HCT116 (cell line): ENCODE data around the gene USP10. TPM values are rescaled to one million over a fixed set of nuclear protein-coding genes. Genes with fewer than 3 reads are reported as not detected.

ENCODE experiments used
- ATAC-seq: fragments of 200-7000 bp; cut with Tn5 transposase; 2 replicates; pipeline ENCODE4 v1.9.1; 2020; ENCODE audit warnings: mild to moderate bottlenecking, moderate library complexity
- BruUV-seq: library from RNA; stranded (reverse); fragments of 400-500 nt; replicated peaks from 2 replicates; lab custom pipeline; 2021; lab: Mats Ljungman, UMichigan
- CTCF ChIA-PET: fragments of 300-600 bp; sonication (Branson Sonifier 250); formaldehyde crosslinking; loops from one replicate; lab custom pipeline; 2021; ENCODE audit warnings: antibody characterized with exemption; lab: Charles Lee
- POLR2A ChIA-PET: fragments of 300-600, 350-600 bp; sonication (Branson Sonifier 250); formaldehyde crosslinking; loops from one replicate; lab custom pipeline; 2021; ENCODE audit warnings: antibody characterized with exemption; lab: Charles Lee
- RAD21 ChIA-PET, 2 experiments: fragments of 300-600 bp; sonication (Branson Sonifier 250); formaldehyde crosslinking; loops; one replicate each; lab custom pipeline; 2023; ENCODE audit warnings: low total read pairs in 2 of 2; ENCODE audit not compliant: uncharacterized antibody in 2 of 2, unreplicated experiment in 2 of 2, low non-redundant PET in 1 of 2; lab: Charles Lee
- DNase-seq: peaks from one replicate; pipeline ENCODE4 v3.0.0-alpha.2; 2010; ENCODE audit warnings: low read depth, low spot score
- H2AFZ ChIP-seq: fragments of 200-600 bp; shearing (Covaris generic), sonication (generic); 2 replicates; pipeline ENCODE4 v1.6.1; 2017; ENCODE audit warnings: low read depth, mixed run types, mixed read lengths, antibody characterized with exemption, low read length; ENCODE audit not compliant: poor library complexity, severe bottlenecking
- H3K27ac ChIP-seq: 2 replicates; pipeline ENCODE4 v1.5.1; 2012; ENCODE audit warnings: low read depth, low read length
- H3K27me3 ChIP-seq: fragments of 200-600 bp; sonication (generic); 2 replicates; pipeline ENCODE4 v1.6.1; 2016; ENCODE audit warnings: mixed run types, low read length, mixed read lengths; ENCODE audit not compliant: insufficient read depth
- H3K36me3 ChIP-seq, 2 experiments: fragments of 200-500 bp in 1 of 2; fragments of 200-600 bp in 1 of 2; sonication (Bioruptor generic) in 1 of 2; sonication (generic) in 1 of 2; 2 replicates each; pipeline versions ENCODE4 v1.5.1 to v1.6.1; 2014 to 2016; ENCODE audit warnings: low read length in 2 of 2, inconsistent platforms in 1 of 2, mixed read lengths in 1 of 2, mixed run types in 1 of 2; ENCODE audit not compliant: insufficient read depth in 2 of 2, control insufficient read depth in 1 of 2
- H3K4me1 ChIP-seq, 2 experiments: fragments of 200-600 bp in 1 of 2; sonication (generic) in 1 of 2; 2 replicates each; pipeline versions ENCODE4 v1.5.1 to v1.6.1; 2012 to 2017; ENCODE audit warnings: low read length in 2 of 2, inconsistent platforms in 1 of 2, mild to moderate bottlenecking in 1 of 2, mixed read lengths in 1 of 2, mixed run types in 1 of 2, moderate library complexity in 1 of 2; ENCODE audit not compliant: insufficient read depth in 2 of 2, control insufficient read depth in 1 of 2
- H3K4me2 ChIP-seq: fragments of 200-600 bp; sonication (generic); 2 replicates; pipeline ENCODE4 v1.6.1; 2017; ENCODE audit warnings: mixed run types, low read length, mixed read lengths
- H3K4me3 ChIP-seq, 2 experiments: fragments of 200-600 bp in 1 of 2; sonication (generic) in 1 of 2; replicated peaks in 1 of 2; 2 replicates each; pipeline ENCODE4 v1.5.1; 2011 to 2016; ENCODE audit warnings: low read length in 2 of 2, control low read depth in 1 of 2, low read depth in 1 of 2, mild to moderate bottlenecking in 1 of 2, mixed read lengths in 1 of 2, mixed run types in 1 of 2
- H3K79me2 ChIP-seq: fragments of 200-600 bp; sonication (generic); 2 replicates; pipeline ENCODE4 v1.6.1; 2017; ENCODE audit warnings: mild to moderate bottlenecking, mixed run types, low read length, moderate library complexity, mixed read lengths; ENCODE audit not compliant: insufficient read depth
- H3K9ac ChIP-seq: fragments of 200-600 bp; sonication (generic); 2 replicates; pipeline ENCODE4 v1.6.1; 2016; ENCODE audit warnings: low read length, mixed read lengths
- H3K9me2 ChIP-seq: fragments of 200-600 bp; sonication (generic), shearing (Covaris generic); 2 replicates; pipeline ENCODE4 v1.6.1; 2017; ENCODE audit warnings: mixed run types, mild to moderate bottlenecking, moderate library complexity; ENCODE audit not compliant: insufficient read depth
- H3K9me3 ChIP-seq, 2 experiments: fragments of 200-500 bp in 1 of 2; fragments of 200-600 bp in 1 of 2; sonication (Bioruptor generic) in 1 of 2; sonication (generic) in 1 of 2; 2 replicates each; pipeline ENCODE4 v1.6.1; 2014 to 2017; ENCODE audit warnings: low read length in 2 of 2, mixed read lengths in 2 of 2, inconsistent platforms in 1 of 2, low read depth in 1 of 2, mild to moderate bottlenecking in 1 of 2, mixed run types in 1 of 2, moderate library complexity in 1 of 2; ENCODE audit not compliant: control insufficient read depth in 1 of 2, insufficient read depth in 1 of 2
- H4K20me1 ChIP-seq: fragments of 200-600 bp; sonication (generic), shearing (Covaris generic); 2 replicates; pipeline ENCODE4 v1.6.1; 2017; ENCODE audit warnings: mixed run types, mild to moderate bottlenecking, moderate library complexity; ENCODE audit not compliant: insufficient read depth
- ATF3 ChIP-seq: IDR thresholded peaks from 2 replicates; pipeline ENCODE4 v1.6.1; 2012
- CBX3 ChIP-seq: IDR thresholded peaks from 2 replicates; pipeline ENCODE4 v1.6.1; 2012; ENCODE audit warnings: low read depth
- CEBPB ChIP-seq: IDR thresholded peaks from 2 replicates; pipeline ENCODE4 v1.6.1; 2012; ENCODE audit warnings: low read depth
- ELF1 ChIP-seq: IDR thresholded peaks from 2 replicates; pipeline ENCODE4 v1.6.1; 2012; ENCODE audit warnings: low read depth, borderline replicate concordance
- EZH2 ChIP-seq: fragments of 200-600 bp; sonication (generic); IDR thresholded peaks from 2 replicates; pipeline ENCODE4 v1.6.1; 2017; ENCODE audit warnings: antibody characterized with exemption, mixed run types
- EZH2phosphoT487 ChIP-seq: fragments of 200-600 bp; IDR thresholded peaks from 2 replicates; pipeline ENCODE4 v1.6.1; 2018; ENCODE audit warnings: antibody characterized with exemption, borderline replicate concordance
- FOSL1 ChIP-seq: IDR thresholded peaks from 2 replicates; pipeline ENCODE4 v1.6.1; 2012; ENCODE audit warnings: low read depth
- JUND ChIP-seq: IDR thresholded peaks from 2 replicates; pipeline ENCODE4 v1.6.1; 2012
- MAX ChIP-seq: IDR thresholded peaks from 2 replicates; pipeline ENCODE4 v1.6.1; 2012
- POLR2A ChIP-seq: IDR thresholded peaks from 2 replicates; pipeline ENCODE4 v1.7.0; 2011; ENCODE audit warnings: borderline replicate concordance; ENCODE audit not compliant: insufficient read depth, insufficient read length; ENCODE audit errors: extremely low read depth
- SIN3A ChIP-seq: IDR thresholded peaks from 2 replicates; pipeline ENCODE4 v1.6.1; 2012; ENCODE audit warnings: low read depth
- SP1 ChIP-seq: IDR thresholded peaks from 2 replicates; pipeline ENCODE4 v1.6.1; 2012; ENCODE audit warnings: low read depth
- YY1 ChIP-seq: IDR thresholded peaks from 2 replicates; pipeline ENCODE4 v1.6.1; 2011; ENCODE audit warnings: low read length, low read depth, moderate library complexity, mild to moderate bottlenecking; ENCODE audit not compliant: insufficient replicate concordance; ENCODE audit errors: extremely low read depth
- ZBTB33 ChIP-seq: IDR thresholded peaks from 2 replicates; pipeline ENCODE4 v1.6.1; 2011; ENCODE audit warnings: mild to moderate bottlenecking, low read length, moderate library complexity; ENCODE audit not compliant: insufficient replicate concordance; ENCODE audit errors: extremely low read depth
- ZFX ChIP-seq: fragments of 450-650 bp; IDR thresholded peaks from 2 replicates; pipeline ENCODE4 v1.6.1; 2017
- intact Hi-C: fragments of 100-400 bp; cut with micrococcal nuclease; formaldehyde crosslinking; loops from 2 replicates; pipeline ENCODE4 v1.10.0; 2022
- total RNA-seq: library from RNA; stranded (reverse); gene quantifications from one replicate; pipeline ENCODE4 v1.2.1, GENCODE V29; 2021; ENCODE audit not compliant: unreplicated experiment

Gene USP10
- total RNA-seq, 1 experiment from 2014 or later = 175 TPM

DNA sequence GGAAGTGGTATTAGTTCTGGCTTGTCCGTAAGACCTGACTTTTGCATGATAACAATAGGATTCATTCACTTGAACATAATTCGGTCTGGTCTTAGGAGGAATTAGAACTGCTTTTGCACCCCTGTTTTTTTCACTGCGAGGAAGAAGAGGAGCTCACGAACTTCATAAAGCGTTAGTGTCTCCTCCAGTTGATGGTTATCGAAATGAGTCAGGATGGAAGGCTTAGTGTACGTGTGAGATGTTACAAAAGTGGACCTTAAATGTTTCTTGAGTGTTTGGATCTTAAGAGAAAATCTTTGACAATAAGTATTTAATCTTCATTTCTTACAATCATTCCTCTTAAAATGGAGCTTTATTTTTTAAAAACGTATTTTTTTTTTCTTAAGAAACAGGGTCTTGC is 52.8 kb downstream of the USP10 start:
- BruUV-seq = no TSS peak
- ChIA-PET RAD21 (interaction anchor here (1.6 to 1.9 kb wide), 2 partner anchors 200 to 219 kb away, joined by 4 to 9 read pairs; no protein-coding TSS in a partner anchor), POLR2A (interaction anchor here (0.9 to 1.3 kb wide), 2 partner anchors 200 to 218 kb away, joined by 3 read pairs; no protein-coding TSS in a partner anchor), CTCF (interaction anchor here (0.8 to 6.8 kb wide), 7 partner anchors 8 to 222 kb away, joined by 3 to 71 read pairs (median 6); no protein-coding TSS in a partner anchor)
- intact Hi-C loops = no loop called here
- Histone ChIP-seq H3K4me3 (no peak overlapping the region), H3K36me3 (peaks cover 0 to 8% of the 10 kb centered on the region in 2 experiments; a peak in 1 of 4 replicates), H3K9ac (no peak overlapping the region), H3K4me2 (no peak overlapping the region), H4K20me1 (peaks cover 58% of the 10 kb centered on the region; the same call in 1 of the 2 replicates), H3K4me1 (peaks cover 0 to 13% of the 10 kb centered on the region in 2 experiments; a peak in 1 of 4 replicates), H3K79me2 (peaks cover 100% of the 10 kb centered on the region), H3K27ac (no peak overlapping the region), H2AFZ (no peak overlapping the region), H3K9me3 (no peaks in the 10 kb centered on the region), H3K9me2 (no peaks in the 10 kb centered on the region), H3K27me3 (no peaks in the 10 kb centered on the region)
- no peak for ATAC-seq
- no peak for DNase-seq
- TF ChIP-seq JUND (no peak), ATF3 (no peak), MAX (no peak), FOSL1 (no peak)

DNA sequence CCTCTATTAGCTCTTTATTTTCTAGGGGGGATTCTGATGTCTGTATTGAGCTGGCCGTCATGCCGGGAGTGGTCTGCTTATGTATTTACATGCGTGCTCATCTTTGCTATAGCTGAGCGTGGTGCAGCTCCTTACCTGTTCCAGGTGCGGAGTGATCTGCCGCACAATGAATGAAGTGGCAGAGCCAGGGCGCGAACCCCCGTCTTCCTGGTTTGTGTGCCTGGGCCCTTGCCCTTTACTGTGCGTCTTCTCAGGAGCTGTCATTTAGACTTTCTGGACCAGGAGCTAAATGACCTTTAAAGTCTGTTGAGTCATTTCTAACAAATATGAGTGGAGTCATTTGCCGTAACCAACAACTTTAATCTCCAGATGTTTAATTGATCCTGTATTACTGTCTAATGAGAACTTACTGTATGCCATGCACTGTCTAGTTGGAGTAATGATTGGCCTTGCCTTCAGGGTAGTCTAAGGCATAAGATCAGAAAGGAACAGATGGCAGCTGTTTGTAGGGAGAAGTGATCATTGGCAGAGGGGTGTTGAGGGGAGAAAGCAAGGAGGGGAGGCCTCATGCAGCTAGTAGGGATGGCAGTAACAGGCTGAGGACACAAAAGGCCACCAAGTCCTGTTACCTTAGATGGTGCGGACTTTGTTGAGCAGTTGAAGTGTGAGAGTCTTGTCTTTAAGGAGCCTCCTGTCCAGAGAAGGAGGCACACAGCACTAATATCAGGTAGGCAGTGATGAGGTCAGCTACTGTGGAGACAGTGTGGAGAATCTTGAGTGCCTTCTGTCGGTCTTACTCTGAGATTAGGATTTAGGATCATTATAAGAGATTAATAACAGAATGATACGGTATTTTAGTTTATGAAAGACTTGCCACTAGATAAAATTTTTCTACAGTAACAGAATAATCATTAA is 53.9 kb downstream of the USP10 start:
- peaks cover 0 to 13% of the 10 kb centered on the region in 2 experiments; a peak in 1 of 4 replicates for H3K4me1 ChIP-seq
- intact Hi-C loops = loop anchor here (1.0 kb wide), 3 partner anchors 199 to 333 kb away; no protein-coding TSS in a partner anchor
- ChIA-PET CTCF (interaction anchor here (0.6 to 6.8 kb wide), 14 partner anchors 9 to 221 kb away, joined by 3 to 71 read pairs (median 3); no protein-coding TSS in a partner anchor), POLR2A (interaction anchor here (0.9 to 1.3 kb wide), 3 partner anchors 199 to 219 kb away, joined by 3 read pairs; no protein-coding TSS in a partner anchor), RAD21 (interaction anchor here in 1 of 2 experiments (0.6 to 1.9 kb wide), 2 partner anchors 136 to 218 kb away, joined by 3 to 9 read pairs; no protein-coding TSS in a partner anchor)
- H3K4me2 ChIP-seq = no peak overlapping the region
- H3K9me3 ChIP-seq = no peaks in the 10 kb centered on the region
- peaks cover 55% of the 10 kb centered on the region; the same call in 1 of the 2 replicates for H4K20me1 ChIP-seq
- H3K79me2 ChIP-seq = peaks cover 100% of the 10 kb centered on the region
- DNase-seq = no peak
- no peak overlapping the region for H3K4me3 ChIP-seq
- H3K36me3 ChIP-seq = peaks cover 1 to 11% of the 10 kb centered on the region in 2 experiments; a peak in 1 of 4 replicates
- H3K9me2 ChIP-seq = no peaks in the 10 kb centered on the region
- H3K27me3 ChIP-seq = no peaks in the 10 kb centered on the region
- ATAC-seq = peak; percentile 48
- no TSS peak for BruUV-seq
- H3K9ac ChIP-seq = no peak overlapping the region
- H2AFZ ChIP-seq = no peak overlapping the region
- H3K27ac ChIP-seq = no peak overlapping the region
- no peak for TF ChIP-seq ZFX
- TF ChIP-seq EZH2phosphoT487 = no peak
- no peak for TF ChIP-seq SP1
- no peak for TF ChIP-seq ELF1
- no peak for TF ChIP-seq MAX
- no peak for TF ChIP-seq CBX3
- TF ChIP-seq EZH2 = no peak
- no peak for TF ChIP-seq CEBPB
- no peak for TF ChIP-seq ZBTB33
- TF ChIP-seq POLR2A = no peak
- no peak for TF ChIP-seq SIN3A
- no peak for TF ChIP-seq FOSL1
- no peak for TF ChIP-seq YY1
